ENCODE results near the gene LRRFIP1. TPM values are rescaled to one million over a fixed set of nuclear protein-coding genes. Genes with fewer than 3 reads are reported as not detected.

LRRFIP1 gene
- total RNA-seq, 1 donor from 2014 or later: 133 TPM

- H3K36me3 ChIP-seq: no peaks in the 10 kb centered on the region
- peak in 1 of 2 donors; percentile 58 for DNase-seq (ENCODE audit: low spot score in 2 of 2)
- TF ChIP-seq CTCF (IDR thresholded peaks at IDR 0.05): no peak
- H3K9me3 ChIP-seq: no peaks in the 10 kb centered on the region
- intact Hi-C loops (cut with DNase I): loop anchor here (5.0 kb wide), 1 partner anchor 40 kb away; no protein-coding TSS in a partner anchor
- peak overlapping the region; percentile 97 to 99 for H3K27ac ChIP-seq
- no peaks in the 10 kb centered on the region for H3K27me3 ChIP-seq
- H3K4me3 ChIP-seq: peak overlapping the region; percentile 18 to 35
- peaks cover 56 to 93% of the 10 kb centered on the region in 2 donors for H3K4me1 ChIP-seq
Observed at GRCh38 chr2:237701859-237702390, 74.5 kb downstream of the LRRFIP1 start.

GRCh38 chr2:237702441-237703391, 75.3 kb downstream of the LRRFIP1 start:
- Histone ChIP-seq H3K27ac (peak overlapping the region; percentile 97 to 99), H3K4me1 (peaks cover 56 to 93% of the 10 kb centered on the region in 2 donors), H3K36me3 (no peaks in the 10 kb centered on the region), H3K27me3 (no peaks in the 10 kb centered on the region), H3K4me3 (peak overlapping the region; percentile 22 to 35), H3K9me3 (no peaks in the 10 kb centered on the region)
- DNase-seq (ENCODE audit: low spot score in 2 of 2): peak in 1 of 2 donors; percentile 80
- TF ChIP-seq CTCF (IDR thresholded peaks at IDR 0.05): peak in 1 of 3 experiments; percentile 7
- intact Hi-C loops (cut with DNase I): loop anchor here (5.0 kb wide), 1 partner anchor 40 kb away; no protein-coding TSS in a partner anchor

GRCh38 chr2:237704501-237705434, 77.4 kb downstream of the LRRFIP1 start:
- intact Hi-C loops (cut with DNase I): loop anchor here (5.0 kb wide), 1 partner anchor 42 kb away; no protein-coding TSS in a partner anchor
- no peak for TF ChIP-seq CTCF (IDR thresholded peaks at IDR 0.05)

GRCh38 chr2:237706257-237706656, 78.9 kb downstream of the LRRFIP1 start:
- TF ChIP-seq CTCF (IDR thresholded peaks at IDR 0.05): no peak
- Histone ChIP-seq H3K9me3 (no peaks in the 10 kb centered on the region), H3K27ac (peak overlapping the region; percentile 97 to 99), H3K4me3 (no peak overlapping the region), H3K4me1 (peaks cover 50 to 64% of the 10 kb centered on the region in 2 donors), H3K27me3 (no peaks in the 10 kb centered on the region), H3K36me3 (peaks cover 19 to 30% of the 10 kb centered on the region in 2 donors)
- DNase-seq (ENCODE audit: low spot score in 2 of 2): no peak
- intact Hi-C loops (cut with DNase I): no loop called here

More at GRCh38 chr2:237704501-237705434, 77.4 kb downstream of the LRRFIP1 start:
- no peaks in the 10 kb centered on the region for H3K9me3 ChIP-seq
- H3K27ac ChIP-seq: peak overlapping the region; percentile 97 to 99
- H3K4me3 ChIP-seq: peak overlapping the region in 1 of 2 donors; percentile 35
- DNase-seq (ENCODE audit: low spot score in 2 of 2): peak in 1 of 2 donors; percentile 84
- no peaks in the 10 kb centered on the region for H3K27me3 ChIP-seq
- peaks cover 12 to 16% of the 10 kb centered on the region in 2 donors for H3K36me3 ChIP-seq
- H3K4me1 ChIP-seq: peaks cover 61 to 79% of the 10 kb centered on the region in 2 donors

- Histone ChIP-seq H3K9me3 (no peaks in the 10 kb centered on the region), H3K4me1 (peaks cover 36 to 46% of the 10 kb centered on the region in 2 donors), H3K27ac (peak overlapping the region; percentile 97 to 99), H3K4me3 (peak overlapping the region in 1 of 2 donors; percentile 18), H3K36me3 (peaks cover 27 to 43% of the 10 kb centered on the region in 2 donors), H3K27me3 (no peaks in the 10 kb centered on the region)
- no peak for TF ChIP-seq CTCF (IDR thresholded peaks at IDR 0.05)
- intact Hi-C loops (cut with DNase I): no loop called here
- no peak for DNase-seq (ENCODE audit: low spot score in 2 of 2)
Observed at GRCh38 chr2:237708065-237708398, 80.6 kb downstream of the LRRFIP1 start.

Data from ascending aorta (tissue), 2 donors.